SK-N-SH (cell line): ENCODE measurements around the gene KBTBD13.

Source experiments
- CTCF ChIP-seq: fragments of 200-600 bp; sonication (generic); IDR thresholded peaks from 2 replicates; pipeline ENCODE4 v1.6.1; 2017; ENCODE audit warnings: antibody characterized with exemption, mild to moderate bottlenecking, moderate library complexity
- FOXJ3 ChIP-seq: sonication (generic); formaldehyde crosslinking; IDR thresholded peaks from 2 replicates; pipeline ENCODE4 v1.5.1; 2020; ENCODE audit warnings: mild to moderate bottlenecking, missing genetic modification reagents
- FOXM1 ChIP-seq: IDR thresholded peaks from 2 replicates; pipeline ENCODE4 v1.4.0; 2012; ENCODE audit warnings: low read depth, mild to moderate bottlenecking
- GABPA ChIP-seq: IDR thresholded peaks from 2 replicates; pipeline ENCODE4 v1.4.0; 2012; ENCODE audit warnings: low read depth, mild to moderate bottlenecking
- MAX ChIP-seq: IDR thresholded peaks from 2 replicates; pipeline ENCODE4 v1.4.0; 2012; ENCODE audit warnings: low read depth
- POLR2AphosphoS5 ChIP-seq: IDR thresholded peaks from 2 replicates; pipeline ENCODE4 v1.6.1; 2012; ENCODE audit warnings: low read depth, low read length
- TAF1 ChIP-seq: IDR thresholded peaks from 2 replicates; pipeline ENCODE4 v1.6.1; 2012; ENCODE audit warnings: low read depth, mild to moderate bottlenecking, low read length, moderate library complexity, borderline replicate concordance
- ZBTB33 ChIP-seq: IDR thresholded peaks from 2 replicates; pipeline ENCODE4 v1.4.0; 2012; ENCODE audit warnings: low read depth, borderline replicate concordance

GRCh38 chr15:65033659-65034269 lies 42.8 kb upstream of the KBTBD13 start:
- no peak for TF ChIP-seq FOXM1
- TF ChIP-seq CTCF, result peak; percentile 59
- TF ChIP-seq GABPA, result no peak
- TF ChIP-seq POLR2AphosphoS5, result no peak
- TF ChIP-seq MAX, result no peak
- TF ChIP-seq TAF1, result no peak
- no peak for TF ChIP-seq FOXJ3 (CRISPR knock-in tag)
- TF ChIP-seq ZBTB33, result no peak
